GM21786 (cell line): ENCODE results near the gene SCAF11.

Experiments used
- ATAC-seq: cut with Tn5 transposase; IDR thresholded peaks from one replicate; pipeline ENCODE4 v1.9.1; 2021; ENCODE audit not compliant: unreplicated experiment

The SCAF11 gene

GRCh38 chr12:45915405-45915804, 75.0 kb downstream of the SCAF11 start:
- ATAC-seq: no peak

DNA sequence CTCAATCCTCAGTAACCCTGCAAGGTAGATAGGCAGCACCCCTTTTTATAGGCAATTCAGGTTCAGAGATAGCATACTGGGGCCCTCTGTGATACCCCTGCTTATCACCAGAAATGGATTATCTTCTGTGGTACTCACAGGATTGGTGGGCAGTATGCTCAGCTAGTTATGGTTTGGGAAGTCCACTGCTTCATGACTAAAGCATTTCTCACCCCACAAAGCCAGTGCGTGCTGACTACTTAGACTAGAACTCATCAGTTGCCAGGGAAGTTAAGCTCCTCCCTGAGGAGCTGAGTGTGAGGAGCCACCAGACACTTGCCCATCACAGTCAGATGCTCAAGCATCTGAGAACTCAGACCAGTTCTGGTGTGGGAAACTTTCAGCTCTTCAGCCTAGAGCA, 76.3 kb downstream of the SCAF11 start:
- ATAC-seq: no peak

DNA sequence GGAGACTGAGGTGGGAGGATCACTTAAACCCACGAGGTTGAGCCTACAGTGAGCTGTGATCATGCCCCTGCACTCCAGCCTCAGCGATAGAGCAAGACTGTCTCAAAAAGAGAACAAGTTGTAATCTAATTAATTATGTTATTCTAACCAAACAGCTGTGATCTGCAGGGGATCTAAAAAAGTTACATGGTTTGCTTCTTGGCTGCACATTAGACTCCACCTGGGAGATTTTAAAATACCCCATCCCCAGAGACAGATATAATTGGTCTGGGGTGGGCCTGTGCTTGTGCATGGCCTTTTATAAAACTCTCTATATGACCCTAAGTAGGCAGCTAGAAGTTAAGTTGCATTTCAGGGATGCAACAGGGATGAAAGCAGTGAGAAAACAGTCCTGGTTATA, 76.7 kb downstream of the SCAF11 start:
- ATAC-seq: no peak

GRCh38 chr12:45912774-45913173, 77.6 kb downstream of the SCAF11 start:
- no peak for ATAC-seq

GRCh38 chr12:45909041-45909713, 81.2 kb downstream of the SCAF11 start:
- ATAC-seq: no peak

DNA sequence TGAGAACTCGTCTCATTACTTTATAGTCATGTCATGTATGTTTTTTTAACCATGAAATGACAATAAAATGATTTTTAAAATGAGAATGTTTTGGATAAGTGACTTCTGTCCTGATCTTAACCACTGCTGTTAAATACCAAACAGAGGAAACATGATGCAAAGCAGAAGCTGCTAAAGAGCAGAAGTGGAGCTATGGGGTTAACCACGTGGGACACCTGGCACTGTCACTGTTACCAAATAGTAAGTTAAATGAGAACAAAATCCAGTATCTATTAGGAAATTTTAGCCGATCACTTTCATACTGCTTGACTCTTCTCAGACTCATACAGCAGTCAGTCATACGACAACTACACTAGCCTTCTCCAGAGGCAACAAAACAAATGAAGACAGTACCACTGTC, 82.4 kb downstream of the SCAF11 start:
- ATAC-seq: peak; percentile 81

DNA sequence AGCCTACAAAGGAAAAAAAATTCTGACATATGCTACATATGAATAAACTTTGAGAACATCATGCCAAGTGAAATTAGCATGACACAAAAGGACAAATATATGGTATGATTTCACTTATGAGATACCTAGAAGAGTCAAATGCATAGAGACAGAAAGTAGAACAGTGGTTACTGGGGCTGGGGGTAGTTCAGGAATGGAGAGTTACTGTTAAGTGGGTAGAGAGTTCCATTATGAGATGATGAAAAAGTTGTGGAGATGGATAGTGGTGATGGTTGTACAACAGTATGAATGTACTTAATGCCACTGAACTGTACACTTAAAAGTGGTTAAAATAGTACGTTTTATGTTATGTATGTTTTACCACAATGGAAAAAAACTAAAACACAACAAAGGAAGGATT, 92.3 kb downstream of the SCAF11 start:
- ATAC-seq: no peak

DNA sequence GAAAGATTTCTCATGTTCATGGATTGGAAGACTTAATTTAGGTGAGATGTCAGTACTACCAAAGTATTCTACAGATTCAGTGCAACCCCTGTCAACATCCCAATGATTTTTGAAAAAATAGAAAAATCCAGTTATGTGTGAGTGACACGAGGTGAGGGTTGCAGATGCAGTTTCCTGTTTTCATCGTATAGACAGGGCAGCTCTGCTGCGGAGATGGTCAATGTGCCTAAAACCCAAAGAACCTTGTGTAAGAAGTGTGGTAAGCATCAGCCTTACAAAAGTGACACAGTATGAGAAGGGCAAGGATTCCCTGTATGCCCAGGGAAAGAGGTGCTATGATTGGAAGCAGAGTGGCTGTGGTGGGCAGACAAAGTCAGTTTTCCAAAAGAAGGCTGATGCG, 94.4 kb downstream of the SCAF11 start:
- no peak for ATAC-seq

DNA sequence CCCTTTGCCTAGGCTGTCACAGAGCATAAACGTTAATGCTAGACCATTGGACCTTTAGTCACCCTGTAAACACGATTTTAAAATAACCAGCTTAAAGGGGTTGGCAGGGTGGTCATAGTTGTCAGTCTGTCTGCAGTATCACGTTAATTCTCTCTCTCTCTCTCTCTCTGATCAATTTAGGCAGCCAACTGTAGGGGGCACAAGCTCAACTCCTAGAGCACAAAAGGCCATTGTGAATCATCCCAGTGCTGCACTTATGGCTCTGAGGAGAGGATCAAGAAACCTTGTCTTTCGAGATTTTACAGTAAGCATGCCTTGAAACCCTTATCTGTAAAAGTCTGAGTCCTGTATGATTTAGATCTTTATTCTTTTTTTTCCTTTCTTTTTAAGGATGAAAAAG, 97.1 kb downstream of the SCAF11 start:
- ATAC-seq: no peak

- no peak for ATAC-seq
Measured at GRCh38 chr12:45890276-45890675, 100.1 kb downstream of the SCAF11 start.

- no peak for ATAC-seq
Measured at GRCh38 chr12:45887544-45887943, 102.8 kb downstream of the SCAF11 start.

DNA sequence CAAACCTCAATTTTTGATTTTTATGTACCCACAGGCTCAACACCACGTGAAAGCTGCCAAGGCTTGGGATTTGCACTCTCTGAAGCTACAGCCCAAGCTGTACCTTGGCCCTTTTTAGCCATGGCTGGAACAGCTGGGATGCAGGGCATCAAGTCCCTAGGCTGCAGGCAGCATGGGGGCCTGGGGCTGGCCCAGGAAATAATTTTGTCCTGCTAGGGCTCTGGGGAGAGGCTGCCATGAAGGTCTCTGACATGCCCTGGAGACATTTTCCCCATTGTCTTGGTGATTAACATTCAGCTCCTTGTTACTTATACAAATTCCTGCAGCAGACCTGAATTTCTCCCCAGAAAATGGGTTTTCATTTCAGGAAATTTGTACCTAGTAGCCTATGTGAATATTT, 103.7 kb downstream of the SCAF11 start:
- no peak for ATAC-seq

GRCh38 chr12:45883187-45883586, 107.2 kb downstream of the SCAF11 start:
- no peak for ATAC-seq

DNA sequence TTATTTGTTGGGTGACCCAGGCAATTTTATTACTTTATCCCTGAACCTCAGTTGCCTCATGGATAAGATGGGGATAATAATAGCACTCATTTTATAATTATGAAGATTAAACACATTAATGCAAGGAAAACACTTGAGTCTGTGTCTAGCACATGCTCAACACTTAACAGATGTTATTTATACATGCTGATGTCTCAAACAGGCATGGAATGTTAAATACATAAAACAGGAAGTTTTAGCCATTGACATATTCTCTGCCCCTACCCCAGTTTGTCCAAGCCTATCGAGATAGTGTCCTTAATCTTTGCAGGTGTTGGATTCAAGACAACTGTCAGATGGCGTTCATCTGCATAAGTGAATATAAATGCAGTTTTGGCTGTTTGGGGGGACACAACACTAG, 109.8 kb downstream of the SCAF11 start:
- no peak for ATAC-seq

DNA sequence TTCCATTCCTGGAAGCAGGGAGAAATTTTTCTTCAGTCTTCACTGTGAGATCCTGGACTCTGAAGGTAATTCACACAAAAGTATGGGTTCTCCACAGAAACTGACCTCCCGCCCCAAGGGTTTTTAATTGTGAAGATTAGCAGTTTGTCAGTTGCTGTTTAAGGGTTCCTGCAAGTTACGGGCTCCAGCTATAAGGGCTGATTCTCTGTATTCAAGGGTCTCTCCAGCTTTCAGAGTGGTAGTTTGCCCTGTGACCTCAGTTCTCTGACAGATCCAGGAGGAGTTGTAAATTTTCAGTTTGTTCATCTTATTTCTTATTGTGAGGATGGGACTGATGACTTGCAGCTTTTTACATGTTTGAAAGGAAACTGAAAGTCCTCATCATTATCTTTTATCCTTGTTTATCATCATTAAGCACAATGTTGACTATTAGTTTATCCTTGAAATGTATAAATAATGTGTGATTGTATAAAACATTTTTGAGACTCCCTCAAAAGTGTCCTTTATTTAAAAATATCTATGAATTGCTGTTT, 110.9 kb downstream of the SCAF11 start:
- no peak for ATAC-seq

DNA sequence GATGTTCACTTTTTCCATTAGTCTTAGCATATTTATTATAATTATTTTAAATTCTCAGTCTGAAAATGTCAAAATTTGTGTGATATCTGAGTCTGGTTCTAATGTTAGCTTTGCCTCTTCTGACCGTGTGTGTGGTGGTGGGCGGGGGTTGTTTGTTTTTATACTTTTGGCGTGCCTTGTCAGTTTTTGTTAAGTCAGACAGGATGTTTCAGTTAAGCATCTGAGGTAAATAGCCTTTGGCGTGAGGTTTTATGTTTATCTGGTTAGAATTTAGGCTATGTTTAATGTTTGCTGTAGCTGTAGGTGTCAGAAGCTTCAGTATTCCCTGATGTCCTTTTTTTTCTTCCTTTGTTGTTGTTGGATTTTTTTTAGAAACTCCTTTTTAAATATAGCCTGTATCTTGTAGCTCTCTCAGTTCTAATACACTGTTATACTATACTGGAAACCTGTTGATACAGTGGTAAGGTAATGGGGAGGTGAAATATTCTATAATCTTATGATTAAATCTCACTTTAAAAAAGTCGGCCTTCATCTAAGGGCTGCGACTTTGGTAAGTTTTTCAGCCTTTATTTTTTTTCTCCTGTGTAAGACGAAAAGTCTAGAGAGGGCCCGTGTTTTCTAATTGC, 111.6 kb downstream of the SCAF11 start:
- ATAC-seq: no peak

GRCh38 chr12:45877069-45877468, 113.3 kb downstream of the SCAF11 start:
- no peak for ATAC-seq

DNA sequence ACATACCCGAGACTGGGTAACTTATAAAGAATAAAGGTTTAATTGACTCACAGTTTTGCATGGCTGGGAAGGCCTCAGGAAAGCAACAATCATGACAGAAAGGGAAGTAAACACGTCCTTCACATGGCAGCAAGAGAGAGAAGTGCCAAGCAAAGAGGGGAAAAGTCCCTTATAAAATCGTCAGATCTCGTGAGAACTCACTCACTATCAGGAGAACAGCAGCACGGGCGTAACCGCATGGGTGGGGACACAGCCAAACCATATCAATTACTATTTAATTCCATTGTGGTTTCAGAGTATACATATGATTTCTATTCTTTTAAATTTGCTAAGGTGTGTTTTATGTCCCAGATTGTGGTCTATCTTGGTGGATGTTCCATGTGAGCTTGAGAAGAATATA, 117.9 kb downstream of the SCAF11 start:
- no peak for ATAC-seq
